ENCODE measurements around the gene JMJD6. TPM values are rescaled to one million over a fixed set of nuclear protein-coding genes. Genes with fewer than 3 reads are reported as not detected.

Gene JMJD6
- total RNA-seq, 2 experiments from 2014 or later, result 60.6 to 72.8 TPM

DNA sequence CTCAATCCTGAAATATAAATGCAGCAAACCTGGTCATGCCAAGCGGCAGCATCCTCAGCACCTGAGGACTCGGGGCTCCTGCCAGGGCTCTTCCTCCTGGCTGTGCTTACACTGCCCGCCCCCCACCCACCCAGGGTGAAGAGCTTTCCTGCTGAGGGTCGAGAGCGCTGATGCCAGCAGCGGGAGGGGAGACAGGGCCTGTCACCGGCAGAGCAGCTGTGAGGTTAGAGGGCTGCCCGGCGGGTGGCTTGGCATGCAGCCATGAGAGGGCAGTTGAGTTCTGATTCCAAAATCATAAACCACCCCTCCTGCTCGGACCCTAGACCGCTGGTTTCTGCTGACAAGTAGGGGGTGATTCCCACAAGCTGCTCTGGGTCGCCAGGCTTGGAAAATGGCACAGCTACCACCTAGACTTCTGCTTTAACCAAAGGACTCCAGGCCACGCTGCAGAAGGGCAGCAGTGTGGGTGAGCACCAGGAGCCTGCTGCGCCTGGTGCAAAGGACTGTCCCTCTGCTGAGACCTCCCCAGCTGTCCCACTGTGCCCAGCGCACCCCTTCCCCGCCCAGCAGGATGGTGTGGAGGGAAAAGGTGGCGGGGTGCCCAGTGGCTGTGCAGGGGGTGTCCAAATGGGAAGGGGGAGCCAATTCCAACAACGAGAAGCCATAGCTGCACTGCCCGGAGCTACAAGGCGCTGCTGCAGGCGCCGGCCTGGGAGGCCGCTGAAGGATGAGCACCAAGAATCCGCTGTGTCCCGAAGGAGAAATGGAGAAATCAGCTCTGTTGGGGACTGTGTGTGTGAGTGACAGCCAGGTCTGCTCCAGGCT lies 42.3 kb downstream of the JMJD6 start:
- Mint-ChIP-seq H3K36me3 (no peaks in the 10 kb centered on the region), H3K27me3 (no peaks in the 10 kb centered on the region), H3K4me3 (no peak overlapping the region), H3K27ac (no peak overlapping the region), H3K9me3 (ENCODE audit: low read depth) (no peaks in the 10 kb centered on the region), H3K4me1 (peaks cover 12% of the 10 kb centered on the region)
- ATAC-seq, result no peak
- no peak for DNase-seq
- CTCF ChIA-PET, result interaction anchor here (0.8 to 4.1 kb wide), 4 partner anchors 29 to 161 kb away, joined by 3 to 50 read pairs (median 22); partner anchors contain the start of gene MXRA7

DNA sequence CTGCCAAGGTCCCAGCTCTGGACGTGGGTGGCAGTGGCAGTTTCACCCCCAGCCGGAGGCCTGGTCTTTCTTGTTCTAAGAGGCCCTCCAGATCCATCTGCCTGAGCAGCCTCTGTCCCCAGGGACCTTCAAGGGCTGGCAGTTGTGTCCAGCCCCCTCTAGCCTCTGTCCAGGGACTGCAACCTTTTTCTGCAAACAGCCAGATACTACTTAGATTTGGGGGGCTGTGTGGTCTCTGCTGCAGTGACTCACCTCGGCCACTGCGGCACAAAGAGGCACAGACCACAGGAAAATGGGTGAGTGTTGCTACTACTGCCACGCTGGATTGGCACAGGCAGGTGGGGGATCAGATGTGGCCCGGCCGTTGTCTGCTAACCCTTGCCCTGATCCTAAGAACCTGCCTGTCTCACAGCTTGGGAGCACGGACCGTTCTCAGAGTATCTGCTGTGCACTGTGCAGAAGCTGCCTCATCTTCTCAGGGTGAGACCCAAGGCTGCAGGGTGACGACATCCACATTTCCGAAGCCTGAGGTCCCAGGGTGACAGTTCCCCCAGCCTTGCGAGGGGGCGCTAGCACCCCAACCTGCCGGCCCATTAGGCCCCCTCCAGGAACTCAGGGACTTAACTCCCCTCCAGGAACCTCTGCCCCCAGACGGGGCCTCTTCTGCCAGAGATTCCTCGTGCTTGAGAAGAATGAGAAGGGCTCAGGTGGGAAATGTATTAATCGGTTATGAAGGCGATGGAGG lies 43.2 kb downstream of the JMJD6 start:
- Mint-ChIP-seq H3K27ac (no peak overlapping the region), H3K4me3 (no peak overlapping the region), H3K4me1 (peaks cover 12% of the 10 kb centered on the region), H3K36me3 (no peaks in the 10 kb centered on the region), H3K9me3 (ENCODE audit: low read depth) (no peaks in the 10 kb centered on the region), H3K27me3 (no peaks in the 10 kb centered on the region)
- DNase-seq (no peak), ATAC-seq (no peak)
- CTCF ChIA-PET, result interaction anchor here (1.3 to 4.1 kb wide), 5 partner anchors 30 to 160 kb away, joined by 3 to 50 read pairs (median 40); partner anchors contain the start of gene MXRA7

DNA sequence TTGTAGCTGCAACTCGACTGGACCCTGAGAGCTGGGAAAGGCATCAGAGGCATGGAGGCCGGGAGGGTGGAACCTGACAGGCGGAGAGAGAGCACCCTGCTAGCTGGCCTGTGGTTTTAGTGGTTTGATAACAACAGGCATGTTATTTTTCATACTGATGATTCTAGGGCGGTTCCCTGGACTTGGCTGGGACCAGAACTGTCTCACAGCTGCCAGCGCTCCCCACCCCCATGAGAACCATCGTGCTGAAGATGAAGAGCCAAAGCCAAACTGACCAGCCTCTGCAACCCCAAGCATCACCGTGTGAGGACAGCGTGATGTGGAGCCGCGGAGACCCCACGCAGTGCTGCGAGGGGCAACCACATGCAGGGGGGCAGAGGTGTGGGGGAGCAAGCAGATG lies 44.1 kb downstream of the JMJD6 start:
- DNase-seq (no peak), ATAC-seq (no peak)
- H3K4me1 Mint-ChIP-seq, result peaks cover 12% of the 10 kb centered on the region
- no peak overlapping the region for H3K27ac Mint-ChIP-seq
- no peaks in the 10 kb centered on the region for H3K36me3 Mint-ChIP-seq
- no peaks in the 10 kb centered on the region for H3K9me3 Mint-ChIP-seq (ENCODE audit: low read depth)
- no peak overlapping the region for H3K4me3 Mint-ChIP-seq
- CTCF ChIA-PET, result interaction anchor here (1.1 to 4.1 kb wide), 15 partner anchors 8 to 160 kb away, joined by 3 to 50 read pairs (median 9); partner anchors contain the start of gene MXRA7
- no peaks in the 10 kb centered on the region for H3K27me3 Mint-ChIP-seq

DNA sequence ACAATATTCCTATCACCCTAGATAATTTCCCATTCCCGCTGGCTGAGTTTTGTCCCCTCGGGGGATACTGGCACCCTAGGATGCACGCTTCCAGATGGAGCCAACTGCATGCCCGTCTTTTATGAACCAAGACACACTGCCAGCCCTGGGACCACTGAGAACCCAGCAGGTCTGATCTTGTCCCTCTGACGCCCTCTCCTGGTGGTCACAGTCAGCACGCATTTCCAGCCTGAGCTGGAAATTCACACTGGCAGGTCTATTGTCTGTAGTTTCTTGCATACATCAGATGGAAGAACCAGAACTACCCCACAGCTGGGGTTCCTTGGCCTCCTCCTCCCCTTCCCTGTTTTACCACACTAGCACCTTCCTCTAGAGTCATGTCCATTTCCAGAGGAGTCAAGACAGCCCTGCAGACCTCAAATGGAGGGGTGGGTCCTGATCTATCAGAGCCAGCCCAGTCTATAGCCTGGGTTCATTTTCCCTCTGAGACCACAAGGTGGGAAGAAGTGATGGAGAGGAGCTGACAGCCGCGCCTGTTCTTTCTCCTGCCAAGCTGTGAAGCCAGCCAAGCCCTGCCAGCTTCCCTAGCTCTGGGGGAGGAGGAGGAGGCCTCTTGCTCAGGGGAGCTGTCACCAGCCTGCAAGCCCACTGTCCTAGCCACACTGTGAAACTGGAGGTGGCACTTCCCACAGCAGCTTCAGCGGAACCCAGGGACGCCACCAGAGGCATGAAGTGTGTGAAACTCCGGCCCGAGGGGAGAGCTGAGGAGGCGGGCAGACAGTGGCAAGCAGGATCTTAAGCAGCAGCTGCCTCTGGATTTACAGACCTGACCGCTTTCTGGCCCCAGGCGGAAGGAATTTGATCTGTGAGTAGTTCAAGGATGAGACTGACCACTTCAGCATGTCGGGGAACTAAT lies 44.9 kb downstream of the JMJD6 start:
- Mint-ChIP-seq H3K36me3 (no peaks in the 10 kb centered on the region), H3K27me3 (no peaks in the 10 kb centered on the region), H3K4me1 (peaks cover 12% of the 10 kb centered on the region), H3K4me3 (no peak overlapping the region), H3K27ac (no peak overlapping the region), H3K9me3 (ENCODE audit: low read depth) (no peaks in the 10 kb centered on the region)
- CTCF ChIA-PET, result interaction anchor here (0.6 to 4.1 kb wide), 29 partner anchors 9 to 283 kb away, joined by 3 to 50 read pairs (median 5); partner anchors contain the start of gene MXRA7
- ATAC-seq (peak; percentile 70), DNase-seq (peak; percentile 82)

DNA sequence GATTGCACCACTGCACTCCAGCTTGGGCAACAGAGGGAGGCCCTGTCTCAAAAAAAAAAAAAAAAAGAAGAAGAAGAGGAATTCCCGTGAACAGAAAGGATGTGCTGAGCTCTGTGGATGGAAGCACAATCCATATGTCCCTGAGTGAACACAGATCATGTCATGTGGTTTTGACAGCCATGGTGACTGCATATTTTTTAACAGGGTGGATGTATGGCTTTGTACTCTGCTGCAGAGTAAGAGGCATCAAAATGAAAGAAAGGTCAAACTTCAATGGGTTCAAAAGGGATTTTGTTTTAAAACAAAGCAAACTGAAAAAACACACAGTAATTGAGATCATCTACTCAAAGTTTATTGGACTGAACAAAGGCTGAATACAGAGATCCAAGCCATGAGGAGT lies 47.2 kb downstream of the JMJD6 start:
- H3K4me1 Mint-ChIP-seq, result peaks cover 12% of the 10 kb centered on the region
- ATAC-seq, result no peak
- no peaks in the 10 kb centered on the region for H3K27me3 Mint-ChIP-seq

DNA sequence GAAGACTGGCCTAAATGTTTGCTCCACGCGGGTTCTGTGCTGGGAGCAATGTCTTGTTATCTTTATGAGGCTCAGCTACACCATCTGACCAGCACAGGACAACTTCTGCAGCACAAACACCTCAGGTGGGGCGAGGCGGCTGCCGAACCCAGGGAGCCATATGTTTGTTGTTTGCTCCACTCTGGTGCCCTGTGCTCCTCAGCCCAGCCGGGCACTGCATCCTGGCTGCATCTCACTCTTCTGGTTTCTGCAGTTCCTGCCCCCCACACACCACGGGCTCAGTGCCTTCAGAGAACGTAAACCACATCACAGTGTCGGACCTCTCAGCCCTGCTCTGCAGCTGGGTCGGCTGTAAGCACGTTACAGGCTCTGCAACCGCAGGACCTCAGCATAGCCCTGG lies 48.1 kb downstream of the JMJD6 start:
- no peaks in the 10 kb centered on the region for H3K9me3 Mint-ChIP-seq (ENCODE audit: low read depth)

More for the DNA sequence above, 47.2 kb downstream of the JMJD6 start:
- no peak for DNase-seq
- no peak overlapping the region for H3K27ac Mint-ChIP-seq
- H3K4me3 Mint-ChIP-seq, result no peak overlapping the region
- CTCF ChIA-PET, result interaction anchor here (1.0 to 2.7 kb wide), 2 partner anchors 18 to 156 kb away, joined by 4 to 12 read pairs; no protein-coding TSS in a partner anchor
- no peaks in the 10 kb centered on the region for H3K36me3 Mint-ChIP-seq
- H3K9me3 Mint-ChIP-seq (ENCODE audit: low read depth), result no peaks in the 10 kb centered on the region

DNA sequence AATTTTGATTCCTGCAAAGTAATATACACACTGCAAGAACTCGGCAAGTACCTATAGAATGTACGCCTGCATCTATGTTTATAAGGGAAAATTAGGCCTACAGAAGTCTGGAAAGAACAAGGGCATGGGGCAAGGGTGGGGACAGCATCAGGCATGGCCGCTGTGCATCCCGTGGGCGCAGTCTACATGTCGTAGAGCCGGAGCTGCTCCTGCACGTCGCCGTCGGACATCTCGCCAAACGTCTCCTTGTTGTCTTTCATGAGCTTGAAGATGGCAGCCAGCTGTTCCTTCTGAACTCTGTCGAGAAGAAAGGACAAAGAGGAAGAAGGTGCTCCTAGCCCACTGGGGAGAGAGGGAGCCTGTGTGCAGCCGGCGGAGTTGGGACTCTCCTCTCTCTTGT lies 49.0 kb downstream of the JMJD6 start:
- H3K27ac Mint-ChIP-seq, result no peak overlapping the region
- H3K27me3 Mint-ChIP-seq, result no peaks in the 10 kb centered on the region
- CTCF ChIA-PET, result interaction anchor here (0.6 to 2.7 kb wide), 5 partner anchors 37 to 478 kb away, joined by 3 to 12 read pairs (median 4); no protein-coding TSS in a partner anchor
- peaks cover 16% of the 10 kb centered on the region for H3K4me1 Mint-ChIP-seq
- H3K9me3 Mint-ChIP-seq (ENCODE audit: low read depth), result no peaks in the 10 kb centered on the region
- no peak overlapping the region for H3K4me3 Mint-ChIP-seq
- no peak for DNase-seq
- no peak for ATAC-seq
- peaks cover 2% of the 10 kb centered on the region for H3K36me3 Mint-ChIP-seq

More for the DNA sequence above, 48.1 kb downstream of the JMJD6 start:
- CTCF ChIA-PET, result interaction anchor here (1.0 to 2.7 kb wide), 4 partner anchors 19 to 155 kb away, joined by 4 to 12 read pairs (median 6); no protein-coding TSS in a partner anchor
- H3K27ac Mint-ChIP-seq, result no peak overlapping the region
- ATAC-seq, result peak; percentile 83
- peaks cover 13% of the 10 kb centered on the region for H3K4me1 Mint-ChIP-seq
- H3K36me3 Mint-ChIP-seq, result no peaks in the 10 kb centered on the region
- no peaks in the 10 kb centered on the region for H3K27me3 Mint-ChIP-seq
- no peak overlapping the region for H3K4me3 Mint-ChIP-seq
- peak; percentile 73 for DNase-seq

DNA sequence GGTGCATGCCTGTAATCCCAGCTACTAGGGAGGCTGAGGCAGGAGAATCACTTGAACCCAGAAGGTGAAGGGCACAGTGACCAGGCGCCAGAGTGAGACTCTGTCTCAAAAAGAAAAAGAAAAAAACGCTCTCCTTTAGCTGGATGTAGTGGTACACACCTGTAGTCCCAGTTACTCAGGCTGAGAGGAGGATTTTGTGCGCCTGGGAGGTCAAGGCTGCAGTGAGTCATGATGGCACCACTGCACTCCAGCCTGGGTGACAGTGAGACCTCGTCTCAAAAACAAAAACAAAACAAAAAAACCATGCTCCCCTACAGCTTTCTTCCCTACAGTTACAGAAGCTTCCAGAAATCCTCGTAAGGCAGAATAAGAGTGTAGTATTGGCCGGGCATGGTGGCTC lies 49.8 kb downstream of the JMJD6 start:
- Mint-ChIP-seq H3K36me3 (peaks cover 2% of the 10 kb centered on the region), H3K4me1 (peaks cover 16% of the 10 kb centered on the region), H3K4me3 (no peak overlapping the region), H3K27me3 (no peaks in the 10 kb centered on the region), H3K9me3 (ENCODE audit: low read depth) (no peaks in the 10 kb centered on the region), H3K27ac (no peak overlapping the region)
- DNase-seq (no peak), ATAC-seq (no peak)
- CTCF ChIA-PET, result interaction anchor here (0.6 to 1.8 kb wide), 2 partner anchors 37 to 53 kb away, joined by 3 to 9 read pairs; no protein-coding TSS in a partner anchor

DNA sequence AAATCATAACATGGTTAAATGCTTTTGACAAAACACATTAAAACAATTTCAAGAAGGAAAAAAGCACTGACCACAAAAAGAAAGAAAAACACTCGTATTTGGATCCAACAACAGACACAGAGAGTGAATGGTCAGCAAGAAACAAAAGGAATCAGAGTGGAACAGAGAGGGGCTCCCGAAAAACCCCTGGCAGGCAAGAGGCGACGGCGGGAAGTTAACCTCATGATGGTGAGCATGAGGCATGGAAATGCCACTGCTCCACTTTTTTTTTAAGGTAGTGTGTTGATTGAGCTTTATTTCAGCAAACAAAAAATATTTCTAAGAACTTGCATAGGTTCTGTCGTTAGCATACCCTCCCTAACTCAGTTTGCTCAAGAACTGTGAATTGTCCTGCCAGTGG lies 50.8 kb downstream of the JMJD6 start:
- ATAC-seq, result no peak
- no peak overlapping the region for H3K4me3 Mint-ChIP-seq
- CTCF ChIA-PET, result no interaction called here

DNA sequence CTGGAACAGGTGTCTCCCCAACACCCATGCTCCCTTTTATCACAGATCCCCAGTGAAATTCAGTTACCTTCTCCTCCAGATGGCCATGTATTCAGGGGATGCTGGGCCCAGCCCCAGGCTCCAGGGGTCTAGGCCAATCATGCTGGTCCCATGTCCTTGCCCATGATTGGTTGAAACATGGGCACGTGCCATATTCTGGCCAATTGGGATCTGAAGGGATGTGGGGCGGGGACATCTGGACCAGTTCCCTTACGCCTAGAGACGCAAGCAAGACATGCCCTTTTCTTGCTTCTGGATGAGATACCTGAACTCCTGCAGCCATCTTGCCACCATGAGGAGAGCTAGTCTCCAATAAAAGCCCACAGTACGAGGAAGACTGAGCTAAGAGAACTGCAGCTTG lies 51.8 kb downstream of the JMJD6 start:
- H3K27me3 Mint-ChIP-seq, result no peaks in the 10 kb centered on the region
- H3K27ac Mint-ChIP-seq, result no peak overlapping the region
- CTCF ChIA-PET, result no interaction called here
- peaks cover 2% of the 10 kb centered on the region for H3K36me3 Mint-ChIP-seq
- peaks cover 26% of the 10 kb centered on the region for H3K4me1 Mint-ChIP-seq
- no peaks in the 10 kb centered on the region for H3K9me3 Mint-ChIP-seq (ENCODE audit: low read depth)
- DNase-seq (no peak), ATAC-seq (no peak)
- no peak overlapping the region for H3K4me3 Mint-ChIP-seq

More for the DNA sequence above, 50.8 kb downstream of the JMJD6 start:
- Mint-ChIP-seq H3K4me1 (peaks cover 21% of the 10 kb centered on the region), H3K9me3 (ENCODE audit: low read depth) (no peaks in the 10 kb centered on the region), H3K36me3 (peaks cover 2% of the 10 kb centered on the region), H3K27ac (no peak overlapping the region), H3K27me3 (no peaks in the 10 kb centered on the region)
- no peak for DNase-seq

DNA sequence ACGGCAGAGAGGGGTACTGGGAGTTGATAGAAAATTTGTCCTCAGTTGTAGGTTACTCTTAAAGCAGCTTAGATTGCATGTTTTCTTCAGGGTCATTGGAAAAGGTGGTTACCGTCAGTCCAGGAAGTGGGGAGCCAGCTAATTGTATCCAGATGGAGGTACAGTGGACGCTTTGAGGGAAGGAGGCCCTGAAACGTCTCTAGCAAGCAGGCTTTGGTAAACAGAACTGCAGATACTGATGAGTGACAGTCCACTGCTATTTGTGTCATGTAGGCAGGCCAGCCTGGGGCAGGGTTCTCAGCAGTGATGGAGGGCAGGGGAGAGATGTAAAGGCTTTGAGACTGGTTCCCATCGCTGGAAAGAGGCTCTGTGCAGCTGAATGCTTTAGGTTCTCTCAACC lies 52.7 kb downstream of the JMJD6 start:
- no peak for ATAC-seq
- CTCF ChIA-PET, result no interaction called here
- peaks cover 2% of the 10 kb centered on the region for H3K36me3 Mint-ChIP-seq
- no peak overlapping the region for H3K4me3 Mint-ChIP-seq
- H3K27ac Mint-ChIP-seq, result no peak overlapping the region
- no peaks in the 10 kb centered on the region for H3K9me3 Mint-ChIP-seq (ENCODE audit: low read depth)
- H3K4me1 Mint-ChIP-seq, result peaks cover 26% of the 10 kb centered on the region
- no peaks in the 10 kb centered on the region for H3K27me3 Mint-ChIP-seq
- DNase-seq, result no peak

DNA sequence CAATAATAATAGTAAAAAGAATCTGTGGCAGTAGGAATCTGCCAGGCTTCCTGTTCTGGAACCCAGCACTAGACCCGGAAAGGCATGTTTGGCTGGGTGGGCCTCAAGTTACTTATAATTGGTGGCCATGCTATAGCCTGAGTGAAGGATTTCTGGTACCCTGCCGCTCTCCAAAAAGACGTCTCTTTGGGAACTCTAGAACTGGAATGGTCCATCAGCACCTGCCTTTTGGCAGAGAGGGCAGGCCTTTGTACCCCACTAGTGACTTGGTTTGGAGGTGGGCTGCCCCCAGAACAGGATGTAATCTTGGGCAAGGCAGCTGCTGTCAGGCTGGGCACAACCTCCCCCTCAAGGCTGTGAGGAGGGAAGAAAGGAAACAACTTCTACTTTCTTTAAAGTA lies 53.5 kb downstream of the JMJD6 start:
- Mint-ChIP-seq H3K36me3 (peaks cover 2% of the 10 kb centered on the region), H3K27ac (peak overlapping the region; percentile 88), H3K4me3 (peak overlapping the region; percentile 90), H3K9me3 (ENCODE audit: low read depth) (no peaks in the 10 kb centered on the region), H3K4me1 (peaks cover 26% of the 10 kb centered on the region), H3K27me3 (no peaks in the 10 kb centered on the region)
- CTCF ChIA-PET, result interaction anchor here (2.2 to 3.0 kb wide), 3 partner anchors 9 to 150 kb away, joined by 7 to 17 read pairs (median 11); no protein-coding TSS in a partner anchor
- ATAC-seq (no peak), DNase-seq (no peak)
